PC-9 (cell line): ENCODE data around the gene SF3A1. TPM values are rescaled to one million over a fixed set of nuclear protein-coding genes. Genes with fewer than 3 reads are reported as not detected.

Experiments used
- BruUV-seq: library from RNA; stranded (reverse); fragments of 400-500 nt; replicated peaks from 2 replicates; lab custom pipeline; 2021; lab: Mats Ljungman, UMichigan
- CTCF ChIA-PET: fragments of 300-600 bp; sonication (Branson Sonifier 250); formaldehyde crosslinking; loops from one replicate; lab custom pipeline; 2022; ENCODE audit warnings: antibody characterized with exemption; lab: Charles Lee
- POLR2A ChIA-PET: fragments of 300-600 bp; sonication (Branson Sonifier 250); formaldehyde crosslinking; loops from one replicate; lab custom pipeline; 2022; ENCODE audit warnings: antibody characterized with exemption; ENCODE audit not compliant: unreplicated experiment; lab: Charles Lee
- DNase-seq, 2 experiments: peaks; one replicate each; pipeline versions ENCODE4 v3.0.0 to v3.0.0-alpha.2; 2015 to 2022; ENCODE audit warnings: mixed read lengths in 1 of 2
- H2AFZ ChIP-seq: fragments of 200-600 bp; sonication (generic); 2 replicates; pipeline ENCODE4 v1.8.1; 2017; ENCODE audit warnings: antibody characterized with exemption
- H3F3A ChIP-seq: fragments of 200-600 bp; sonication (generic); 2 replicates; pipeline ENCODE4 v1.8.1; 2017; ENCODE audit warnings: antibody characterized with exemption, mild to moderate bottlenecking, low read depth; ENCODE audit not compliant: insufficient read depth
- H3K27ac ChIP-seq: fragments of 200-600 bp; sonication (generic); 2 replicates; pipeline ENCODE4 v1.6.1; 2016; ENCODE audit warnings: mixed run types
- H3K27me3 ChIP-seq: fragments of 200-600 bp; sonication (generic); 2 replicates; pipeline ENCODE4 v1.6.1; 2016; ENCODE audit warnings: low read depth, mixed run types; ENCODE audit not compliant: insufficient read depth
- H3K36me3 ChIP-seq: fragments of 200-600 bp; sonication (generic); 2 replicates; pipeline ENCODE4 v1.6.1; 2016; ENCODE audit warnings: low read depth, mixed run types
- H3K4me1 ChIP-seq: fragments of 200-600 bp; sonication (generic); replicated peaks from 2 replicates; pipeline ENCODE4 v1.6.1; 2016; ENCODE audit warnings: mixed run types; ENCODE audit not compliant: insufficient read depth
- H3K4me2 ChIP-seq: fragments of 200-600 bp; sonication (generic); 2 replicates; pipeline ENCODE4 v1.6.1; 2017; ENCODE audit warnings: mixed run types
- H3K4me3 ChIP-seq: fragments of 200-600 bp; sonication (generic); 2 replicates; pipeline ENCODE4 v1.6.1; 2016; ENCODE audit warnings: mixed run types
- H3K79me2 ChIP-seq: fragments of 200-600 bp; sonication (generic); 2 replicates; pipeline ENCODE4 v1.6.1; 2017; ENCODE audit warnings: low read depth, mixed run types
- H3K9me2 ChIP-seq: fragments of 200-600 bp; sonication (generic); 2 replicates; pipeline ENCODE4 v1.8.1; 2017; ENCODE audit warnings: mild to moderate bottlenecking; ENCODE audit not compliant: insufficient read depth
- H3K9me3 ChIP-seq: fragments of 200-600 bp; sonication (generic); 2 replicates; pipeline ENCODE4 v1.8.1; 2016; ENCODE audit warnings: low read depth; ENCODE audit not compliant: insufficient read depth
- H4K20me1 ChIP-seq: fragments of 200-600 bp; sonication (generic); 2 replicates; pipeline ENCODE4 v1.8.1; 2017; ENCODE audit not compliant: insufficient read depth
- CTCF ChIP-seq: fragments of 200-600 bp; sonication (generic); conservative IDR thresholded peaks from 2 replicates; pipeline ENCODE4 v1.6.1; 2017; ENCODE audit warnings: mixed run types, antibody characterized with exemption, mild to moderate bottlenecking, moderate library complexity
- EZH2 ChIP-seq: fragments of 200-600 bp; sonication (generic); IDR thresholded peaks from 2 replicates; pipeline ENCODE4 v1.8.0; 2017; ENCODE audit warnings: antibody characterized with exemption, low read depth
- intact Hi-C: fragments of 100-400 bp; cut with micrococcal nuclease; formaldehyde crosslinking; loops from one replicate; pipeline ENCODE4 v1.10.0; 2022; ENCODE audit not compliant: unreplicated experiment
- total RNA-seq: library from RNA; stranded (reverse); gene quantifications from 2 replicates; pipeline ENCODE4 v1.2.3, GENCODE V29; 2021

The SF3A1 gene
- total RNA-seq, 1 experiment from 2014 or later = 189 TPM

DNA sequence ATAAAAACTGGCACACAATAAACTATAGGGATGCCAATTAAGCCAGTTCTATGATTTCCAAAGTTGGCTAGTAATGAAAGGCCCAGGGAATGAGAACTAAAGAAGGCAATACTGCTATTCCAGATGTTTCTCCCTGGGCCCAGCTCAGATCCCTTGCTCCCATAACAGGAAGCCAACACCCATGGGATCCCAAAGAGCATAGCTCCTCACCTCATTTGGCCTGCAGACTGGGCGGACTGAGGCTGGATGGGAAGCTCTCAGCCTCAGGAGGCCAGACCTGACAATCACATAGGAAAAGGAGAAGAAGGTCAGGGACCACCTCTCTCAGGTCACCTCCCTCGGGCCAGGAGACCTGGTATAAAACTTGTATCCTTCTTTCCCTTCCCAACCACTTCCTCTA, 35.2 kb downstream of the SF3A1 start:
- no peak for TF ChIP-seq EZH2
- TF ChIP-seq CTCF = no peak
- H3K9me2 ChIP-seq = no peaks in the 10 kb centered on the region
- no peak overlapping the region for H3K4me3 ChIP-seq
- H2AFZ ChIP-seq = no peak overlapping the region
- H4K20me1 ChIP-seq = peaks cover 14% of the 10 kb centered on the region
- peaks cover 74% of the 10 kb centered on the region for H3K79me2 ChIP-seq
- intact Hi-C loops = no loop called here
- no peak overlapping the region for H3K4me2 ChIP-seq
- H3K9me3 ChIP-seq = no peaks in the 10 kb centered on the region
- no TSS peak for BruUV-seq
- no peak overlapping the region for H3K27ac ChIP-seq
- ChIA-PET POLR2A (no interaction called here), CTCF (no interaction called here)
- no peaks in the 10 kb centered on the region for H3K27me3 ChIP-seq
- peaks cover 7% of the 10 kb centered on the region; the same call in 1 of the 2 replicates for H3K36me3 ChIP-seq
- peaks cover 19% of the 10 kb centered on the region for H3K4me1 ChIP-seq
- H3F3A ChIP-seq = peaks cover 18% of the 10 kb centered on the region; the same call in 1 of the 2 replicates
- no peak for DNase-seq

GRCh38 chr22:30320021-30320556, 36.6 kb downstream of the SF3A1 start:
- peaks cover 7% of the 10 kb centered on the region; the same call in 1 of the 2 replicates for H3K36me3 ChIP-seq
- CTCF ChIA-PET = no interaction called here

DNA sequence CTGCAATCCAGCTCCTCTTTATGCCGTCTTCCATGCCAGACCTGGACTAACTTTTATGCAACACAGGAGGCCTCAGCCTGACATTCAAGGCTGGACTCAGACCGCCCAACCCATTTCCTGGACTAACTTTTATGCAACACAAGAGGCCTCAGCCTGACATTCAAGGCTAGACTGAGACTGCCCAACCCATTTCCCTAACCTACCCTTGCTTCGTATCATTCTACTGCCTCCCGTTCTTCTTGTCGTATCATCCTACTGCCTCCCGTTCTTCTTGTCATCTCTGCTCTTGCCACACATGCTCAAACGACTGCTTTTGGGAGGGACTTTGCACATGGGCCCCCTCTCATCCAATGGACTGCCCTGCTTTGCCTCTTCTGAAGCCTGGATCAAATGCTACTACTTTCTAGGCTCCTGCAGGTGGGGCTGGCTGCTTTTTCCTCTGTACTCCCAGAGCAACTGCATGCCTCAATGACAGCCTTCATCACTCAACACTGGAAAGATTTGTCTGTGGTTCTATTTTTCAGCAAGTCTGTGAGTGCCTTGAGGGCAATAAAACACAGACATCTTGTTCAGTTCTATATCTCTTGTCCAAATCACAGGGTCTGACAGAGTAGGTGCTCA, 37.8 kb downstream of the SF3A1 start:
- no peak for TF ChIP-seq CTCF
- BruUV-seq = no TSS peak
- no peak for DNase-seq
- no peaks in the 10 kb centered on the region for H3K9me2 ChIP-seq
- no peaks in the 10 kb centered on the region; the same call in 1 of the 2 replicates for H3K36me3 ChIP-seq
- no peak overlapping the region for H3K27ac ChIP-seq
- POLR2A ChIA-PET = interaction anchor here (0.6 kb wide), 1 partner anchor 543 kb away, joined by 16 read pairs; no protein-coding TSS in a partner anchor
- H3K79me2 ChIP-seq = peaks cover 73% of the 10 kb centered on the region
- H3K4me3 ChIP-seq = no peak overlapping the region
- H3K4me2 ChIP-seq = no peak overlapping the region
- CTCF ChIA-PET = no interaction called here
- no peaks in the 10 kb centered on the region for H3K9me3 ChIP-seq
- peaks cover 3% of the 10 kb centered on the region; the same call in 1 of the 2 replicates for H4K20me1 ChIP-seq
- peaks cover 18% of the 10 kb centered on the region for H3K4me1 ChIP-seq
- no peaks in the 10 kb centered on the region for H3K27me3 ChIP-seq
- peaks cover 21% of the 10 kb centered on the region; the same call in 1 of the 2 replicates for H3F3A ChIP-seq
- intact Hi-C loops = no loop called here
- H2AFZ ChIP-seq = no peak overlapping the region

More at GRCh38 chr22:30320021-30320556, 36.6 kb downstream of the SF3A1 start:
- Histone ChIP-seq H3K4me3 (no peak overlapping the region), H3K79me2 (peaks cover 75% of the 10 kb centered on the region), H3F3A (peaks cover 20% of the 10 kb centered on the region; the same call in 1 of the 2 replicates), H3K27me3 (no peaks in the 10 kb centered on the region), H3K4me2 (no peak overlapping the region), H3K4me1 (peaks cover 17% of the 10 kb centered on the region), H2AFZ (no peak overlapping the region), H4K20me1 (peaks cover 8% of the 10 kb centered on the region), H3K27ac (no peak overlapping the region), H3K9me3 (no peaks in the 10 kb centered on the region), H3K9me2 (no peaks in the 10 kb centered on the region)
- BruUV-seq = no TSS peak
- TF ChIP-seq EZH2 (no peak), CTCF (no peak)
- POLR2A ChIA-PET = no interaction called here
- DNase-seq = no peak
- intact Hi-C loops = no loop called here
